ENCODE results near the gene CCDC70.
"Not testable (repeated sequence)": the region's sequence is repeated elsewhere in the genome, so short reads cannot be mapped to it uniquely, and the experiment has no call there.

Gene CCDC70

DNA sequence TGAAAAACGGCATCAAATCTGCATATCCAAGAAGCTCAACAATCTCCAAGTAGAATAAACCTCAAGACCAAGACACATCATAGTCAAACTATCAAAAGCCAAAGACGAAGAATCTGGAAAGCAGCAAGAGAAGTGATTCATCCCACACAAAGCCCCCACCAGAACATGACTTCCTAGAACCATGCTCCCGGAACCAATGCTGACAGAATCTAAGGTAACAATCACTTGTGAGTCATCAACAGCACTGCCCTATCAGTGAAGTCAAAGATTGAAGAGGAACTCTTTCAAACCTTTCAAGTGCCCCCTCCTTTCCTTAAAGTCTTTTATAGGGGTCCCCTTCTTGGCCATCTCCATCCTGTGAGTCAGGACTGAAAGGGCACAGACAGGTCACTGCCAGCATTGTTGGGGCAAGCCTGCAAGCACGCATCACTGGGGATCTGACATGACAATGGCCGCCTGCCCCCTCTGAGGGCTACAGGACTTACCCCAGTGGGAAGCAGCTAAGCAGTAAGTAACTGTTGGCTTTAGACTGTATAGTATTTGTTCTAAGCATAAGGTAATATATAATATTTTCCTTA is at the start of gene CCDC70:
Gene CCDC70 (plus strand): TSS at position 247 of the 578 bp plus-strand sequence. CDS start 3,443 bp downstream, outside the sequence.
- DNase-seq, result peak; percentile 38

DNA sequence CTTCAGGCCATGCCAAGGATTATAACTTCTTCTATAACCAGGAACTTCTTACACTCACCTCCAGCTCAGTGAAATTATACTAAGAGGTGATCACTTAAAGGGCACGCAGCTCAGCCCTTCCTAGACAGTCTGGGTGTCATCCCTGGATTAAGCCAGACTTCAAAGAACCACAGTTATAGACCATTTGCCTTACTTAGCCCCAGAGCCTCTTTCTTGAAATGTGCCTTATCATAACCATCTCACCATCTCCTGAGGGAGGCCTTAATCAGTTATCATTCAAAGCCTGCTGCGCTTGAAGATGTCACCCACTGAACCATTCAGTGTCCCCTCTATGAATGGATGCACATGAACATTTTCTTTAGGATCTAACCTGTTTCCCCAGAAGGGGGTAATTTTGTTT is 47.7 kb upstream of the CCDC70 start:
- DNase-seq, result no peak

DNA sequence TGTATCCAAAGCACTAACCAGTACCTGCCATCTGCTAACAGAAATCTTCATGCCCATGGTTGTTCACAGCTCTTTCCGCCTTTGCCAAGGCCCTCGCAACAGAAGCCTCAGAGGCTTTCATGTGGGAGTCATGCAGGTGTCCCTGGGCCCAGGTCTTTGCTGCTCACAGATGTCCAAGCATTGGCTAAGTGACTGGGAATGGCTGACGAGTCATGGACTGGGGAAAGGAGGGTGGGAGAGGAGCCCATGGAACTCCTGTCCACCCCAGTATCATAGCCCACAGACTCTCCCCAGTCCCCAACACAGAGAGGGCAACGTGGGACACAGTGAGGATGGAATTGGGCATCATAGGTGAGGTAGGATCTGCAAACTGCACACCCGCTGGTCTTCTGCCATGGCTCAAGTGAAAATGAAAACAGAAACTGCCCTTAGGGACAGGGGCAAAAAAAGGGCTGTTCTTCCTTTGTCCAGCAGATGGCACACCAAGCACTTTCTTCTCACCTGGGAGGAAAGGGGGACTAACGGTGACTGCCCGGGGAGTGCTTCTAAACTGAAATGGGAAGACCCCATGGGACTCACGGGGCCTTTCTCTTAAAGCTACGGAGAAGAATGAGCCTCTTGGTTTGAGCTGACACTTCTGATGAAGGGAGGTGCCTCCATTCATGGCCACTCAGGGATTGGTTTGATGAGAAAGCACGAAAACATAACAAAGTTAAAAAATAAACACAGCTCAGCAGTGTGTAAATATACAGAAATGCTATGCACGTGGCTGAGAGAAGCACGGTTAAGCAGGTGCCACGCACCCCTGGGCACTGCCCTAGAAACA is 46.7 kb upstream of the CCDC70 start:
- peak; percentile 63 for DNase-seq

DNA sequence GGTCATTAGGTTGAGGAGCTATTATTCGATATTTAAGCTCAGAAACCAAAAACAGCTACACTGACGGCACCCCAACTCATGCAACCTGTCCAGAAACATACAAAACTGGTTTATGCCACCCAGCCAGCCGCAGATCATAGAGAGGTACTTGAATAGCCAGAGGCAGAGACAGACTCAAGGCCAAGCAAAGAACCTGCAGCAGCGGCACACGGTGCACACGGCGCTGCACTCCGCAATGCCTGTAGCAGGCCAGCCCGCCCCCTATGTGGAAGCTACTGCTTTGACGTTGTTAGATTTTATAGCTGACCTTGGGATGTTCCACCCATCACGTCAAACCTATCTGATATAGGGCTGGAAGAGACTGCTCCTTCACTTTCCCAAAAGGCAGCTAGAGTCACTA is 45.9 kb upstream of the CCDC70 start:
- no peak for DNase-seq

DNA sequence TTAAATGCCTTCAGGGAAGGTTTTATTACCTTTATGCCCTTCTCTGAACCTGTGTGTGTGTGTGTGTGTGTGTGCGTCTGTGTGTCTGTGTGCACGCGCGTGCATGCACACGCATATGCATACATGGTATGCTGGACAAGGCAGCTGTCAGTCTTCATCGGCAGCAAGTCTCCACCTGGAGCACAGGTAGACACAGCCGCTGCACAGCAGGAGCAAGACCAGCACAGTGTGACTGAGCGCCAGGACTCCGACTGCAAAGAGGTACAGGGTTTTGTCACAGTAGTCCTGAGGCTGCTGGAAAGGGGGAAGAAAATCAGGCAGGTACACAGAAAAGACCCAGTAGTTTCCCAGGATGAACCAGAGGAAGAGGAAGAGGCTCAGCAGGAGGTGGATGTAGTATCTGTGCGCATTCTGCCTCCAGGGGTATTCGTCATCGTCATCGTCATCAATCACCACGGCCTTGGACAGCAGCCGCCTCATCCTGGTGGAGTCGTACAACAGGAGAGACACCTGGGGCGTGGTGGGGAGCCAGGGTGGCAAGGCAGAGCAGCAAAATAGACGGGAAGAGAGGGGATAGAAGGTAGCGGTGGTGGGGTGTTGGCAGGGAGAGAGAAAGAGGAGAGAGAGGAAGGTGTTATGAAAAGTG is 45.0 kb upstream of the CCDC70 start:
- DNase-seq, result no peak

DNA sequence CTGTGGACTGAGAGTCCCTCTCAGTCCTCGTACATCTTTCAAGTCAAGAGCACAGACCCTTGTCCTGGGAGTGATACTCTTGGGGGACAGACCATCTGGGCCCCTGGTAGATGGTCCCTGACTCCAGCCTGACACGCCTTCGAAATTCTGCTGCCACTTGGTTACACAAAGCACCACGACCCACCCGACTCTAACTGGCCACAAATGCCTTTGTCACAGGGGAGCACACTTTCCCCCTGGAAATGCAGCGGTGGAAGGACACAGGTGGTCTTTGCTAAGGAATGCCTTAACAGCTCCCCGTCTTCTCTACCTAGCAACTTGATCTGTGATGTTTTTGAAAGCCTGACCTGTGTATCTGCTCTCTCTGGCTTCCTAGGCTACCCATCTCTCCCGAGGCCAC is 44.1 kb upstream of the CCDC70 start:
- no peak for DNase-seq

DNA sequence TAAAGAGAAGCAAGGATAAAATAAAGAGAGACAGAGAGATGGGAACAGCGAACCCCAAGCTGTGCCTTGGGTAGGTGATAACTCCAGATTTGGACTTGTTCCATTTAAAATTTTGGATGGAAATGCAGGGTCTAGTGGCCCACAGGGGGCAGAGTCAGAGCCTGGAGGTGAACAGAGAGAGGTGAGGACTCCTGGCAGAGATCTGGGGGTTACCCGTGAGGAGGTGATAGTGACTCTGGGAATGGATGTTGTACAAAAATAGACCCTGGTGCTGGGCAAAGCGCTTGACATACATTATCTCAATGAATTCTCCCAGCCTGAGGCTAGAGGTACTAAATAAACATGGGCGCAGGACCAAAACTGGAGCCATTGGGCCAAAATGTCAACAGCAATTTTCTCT is 43.5 kb upstream of the CCDC70 start:
- no peak for DNase-seq

DNA sequence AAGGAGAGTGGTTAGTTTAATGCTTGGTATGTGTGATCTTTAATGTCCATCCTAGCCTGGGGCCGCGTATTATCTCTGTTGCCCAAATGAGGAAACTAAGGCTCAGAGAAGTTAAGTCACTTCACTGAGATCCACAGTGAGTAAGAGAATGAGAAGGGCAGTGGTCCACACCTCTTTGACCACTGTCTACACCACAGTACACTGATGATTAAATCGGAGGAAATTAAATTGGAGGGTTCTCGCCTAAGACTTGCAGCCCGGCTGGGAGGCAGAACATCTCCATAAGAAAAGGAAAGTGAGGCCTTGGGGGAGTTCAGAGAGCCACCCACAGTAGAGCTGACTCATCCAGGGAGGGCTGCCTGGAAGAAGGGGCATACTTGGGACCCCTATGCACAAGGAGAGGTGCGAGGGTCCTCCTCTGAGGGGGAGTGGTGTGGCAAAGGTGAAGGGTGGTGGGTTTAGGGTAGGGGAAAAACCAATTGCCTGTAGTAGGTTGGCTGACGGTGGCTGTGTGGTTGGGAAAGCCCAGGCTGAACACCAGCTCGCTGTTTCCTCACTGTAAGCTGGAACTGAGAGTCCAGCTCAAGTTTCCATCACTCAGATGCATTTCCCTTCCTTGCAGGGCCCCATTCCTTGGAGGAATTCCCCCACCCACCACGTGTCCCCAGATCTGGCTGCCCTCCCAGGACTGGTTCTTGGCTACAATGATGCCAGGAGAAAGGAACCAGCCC is 42.8 kb upstream of the CCDC70 start:
- DNase-seq, result peak; percentile 23

DNA sequence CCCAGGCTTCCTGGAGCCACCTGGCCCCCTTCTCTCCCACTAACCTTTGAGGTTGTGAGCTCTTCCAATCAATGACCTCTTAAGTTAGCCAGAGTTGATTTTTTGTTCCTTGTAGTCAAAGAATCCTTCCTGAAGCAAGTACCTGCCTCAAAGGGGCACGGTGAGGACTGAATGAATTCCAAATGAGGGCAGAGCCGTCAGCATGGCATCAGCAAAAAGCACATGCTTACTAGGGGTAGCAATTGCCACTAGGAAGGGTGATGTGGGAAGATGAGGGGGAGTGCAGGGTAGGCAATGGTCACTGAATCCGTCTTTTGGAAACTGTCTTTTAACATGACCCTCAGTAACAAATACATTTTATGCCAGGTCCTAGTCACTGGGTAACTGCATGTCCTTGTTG is 42.2 kb upstream of the CCDC70 start:
- no peak for DNase-seq

DNA sequence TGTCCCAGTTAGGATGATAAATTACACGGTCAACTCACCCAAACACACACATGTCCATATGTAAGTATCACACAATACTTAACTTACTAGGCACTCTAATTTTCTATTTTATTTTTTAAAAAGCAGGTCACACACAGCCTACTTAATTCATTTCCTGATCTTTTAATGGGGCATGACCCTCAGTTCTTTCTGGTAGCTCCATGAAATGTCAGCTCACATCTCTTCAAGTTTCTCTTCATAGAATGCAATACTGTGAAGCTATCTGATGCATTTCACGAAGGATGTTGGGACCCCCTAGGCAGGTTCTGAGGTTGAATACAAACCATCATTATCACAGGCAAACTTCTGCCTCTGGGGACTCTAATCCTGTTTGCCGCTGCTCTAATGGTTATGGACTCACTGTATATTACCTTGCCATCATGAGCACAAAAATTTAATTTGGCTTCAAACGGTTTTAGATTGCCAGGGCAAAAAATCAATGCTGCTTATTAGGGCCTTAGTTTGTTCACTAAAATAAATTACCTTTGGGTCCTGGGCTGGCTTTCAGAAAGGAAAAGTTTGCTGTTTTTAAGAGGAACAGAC is 41.7 kb upstream of the CCDC70 start:
- DNase-seq, result no peak

DNA sequence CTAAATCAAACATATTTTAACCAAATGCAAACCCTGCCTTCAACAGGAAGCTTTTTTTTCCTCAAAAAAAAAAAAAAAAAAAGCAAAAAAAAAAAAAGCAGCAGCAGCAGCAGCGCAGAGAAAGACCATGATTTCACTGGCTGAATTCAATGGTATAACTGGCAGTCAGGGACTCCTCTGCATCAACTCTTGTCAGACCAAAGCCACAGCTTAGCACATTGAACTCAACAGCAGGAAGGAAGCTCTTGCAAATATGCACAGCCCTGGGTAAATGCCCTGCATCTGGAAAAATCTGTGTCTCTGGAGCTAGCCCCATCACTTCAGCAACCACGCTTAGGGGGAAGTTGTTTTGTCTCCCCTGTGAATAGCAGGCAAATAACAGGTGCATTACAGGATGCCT is 40.2 kb upstream of the CCDC70 start:
- no peak for DNase-seq

DNA sequence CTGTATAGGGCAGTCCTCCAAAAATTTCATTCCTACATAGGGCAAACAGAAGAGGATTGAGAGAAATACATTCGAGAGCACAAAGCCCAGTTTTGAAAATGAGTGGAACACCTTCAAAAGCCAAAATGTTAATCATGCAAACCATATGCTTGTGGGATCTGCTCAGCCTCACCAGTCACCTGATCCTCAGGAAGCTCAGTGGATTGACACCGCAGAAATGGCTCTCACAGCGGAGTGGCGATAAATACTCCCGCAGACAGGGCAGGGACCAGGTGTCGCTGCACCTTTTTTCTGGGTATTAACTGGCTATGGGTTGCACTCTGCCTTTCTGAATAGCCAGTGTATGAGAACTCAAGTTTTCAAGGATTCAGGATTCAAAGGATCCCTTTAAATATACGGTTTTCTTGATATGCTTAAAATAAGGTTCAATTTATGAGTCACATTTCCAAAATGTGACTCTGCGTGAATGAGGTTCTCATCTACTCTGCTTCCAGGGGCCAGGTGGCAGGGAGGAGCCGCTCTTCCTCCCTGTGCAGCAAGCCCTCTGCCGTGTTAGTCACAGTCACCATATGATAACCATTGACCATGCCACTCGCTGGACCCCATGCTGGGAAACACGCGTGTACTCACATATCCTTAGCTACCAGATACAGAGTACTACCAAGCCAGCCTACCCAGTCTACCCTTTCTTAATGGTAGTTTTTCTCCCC is 39.5 kb upstream of the CCDC70 start:
- DNase-seq, result no peak

DNA sequence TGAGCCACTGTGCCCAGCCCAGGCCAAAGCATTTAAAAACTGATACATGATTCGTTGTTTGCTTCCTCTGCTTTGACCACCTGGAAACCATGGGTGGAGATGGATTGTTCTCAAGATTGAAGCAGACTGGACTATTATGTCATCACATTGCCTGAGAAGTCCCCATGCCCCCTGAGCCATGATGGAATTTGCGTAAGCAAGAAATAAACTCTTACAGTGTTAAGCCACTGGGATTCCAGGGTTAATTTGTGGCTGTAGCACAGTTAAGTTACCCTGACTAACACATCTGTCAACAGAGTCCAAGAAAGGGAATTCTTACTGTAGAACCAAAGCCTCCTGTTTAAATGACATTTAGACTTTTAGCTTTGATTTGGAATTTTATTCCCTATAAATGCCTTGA is 38.4 kb upstream of the CCDC70 start:
- DNase-seq, result no peak

DNA sequence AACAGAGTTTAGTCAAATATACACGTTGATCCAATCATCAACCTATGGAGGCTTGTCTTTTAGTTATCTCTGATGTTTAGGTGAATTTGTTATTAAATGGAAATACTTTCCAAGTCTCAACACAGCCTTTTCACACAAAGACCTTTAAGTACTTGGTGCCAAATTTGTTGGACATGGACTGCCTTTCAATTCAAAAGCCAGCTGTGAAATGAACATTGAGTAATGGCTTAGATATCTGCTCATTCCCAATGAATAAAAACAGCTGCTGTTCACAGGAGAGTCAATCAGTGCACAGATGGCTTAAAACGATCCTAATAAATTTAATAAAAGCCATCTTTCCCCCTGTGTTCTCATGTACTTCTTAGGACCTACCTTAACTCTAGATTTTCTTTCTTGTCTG is 37.9 kb upstream of the CCDC70 start:
- DNase-seq, result no peak

DNA sequence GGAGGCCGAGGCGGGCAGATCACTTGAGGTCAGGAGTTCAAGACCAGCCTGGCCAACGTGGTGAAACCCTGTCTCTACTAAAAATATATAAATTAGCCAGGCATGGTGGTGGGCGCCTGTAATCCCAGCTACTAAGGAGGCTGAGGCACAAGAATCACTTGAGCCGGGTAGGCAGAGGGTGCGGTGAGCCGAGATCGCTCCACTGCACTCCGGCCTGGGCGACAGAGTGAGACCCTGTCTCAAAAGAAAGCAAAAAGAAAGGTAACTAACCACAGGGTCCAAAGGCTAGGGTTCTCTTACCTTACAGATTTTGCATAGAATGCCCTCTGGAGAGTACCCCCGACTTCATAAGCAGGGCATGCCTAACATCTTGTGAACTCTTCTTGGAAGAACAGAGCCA is 37.1 kb upstream of the CCDC70 start:
- DNase-seq, result not testable (repeated sequence)

DNA sequence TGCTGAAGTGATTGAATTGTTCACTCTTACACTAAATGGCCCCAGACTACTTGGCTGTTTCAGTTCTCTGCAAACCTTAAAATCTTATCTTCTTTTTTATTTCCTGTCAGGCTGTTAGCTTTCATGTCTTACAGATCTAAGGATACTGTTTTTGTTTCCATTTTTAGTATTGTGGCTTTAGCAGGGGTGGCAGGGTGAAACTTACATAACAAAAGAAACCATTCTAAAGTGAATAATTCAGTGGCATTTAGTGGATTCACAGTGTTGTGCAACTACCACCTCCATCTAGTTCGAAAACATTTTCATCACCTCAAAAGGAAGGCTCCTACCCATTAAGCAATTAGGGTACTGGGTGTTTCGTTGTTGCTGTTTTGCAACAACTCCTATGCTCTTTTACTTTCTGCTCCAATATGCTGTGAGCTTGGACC is 36.6 kb upstream of the CCDC70 start:
- DNase-seq, result no peak

DNA sequence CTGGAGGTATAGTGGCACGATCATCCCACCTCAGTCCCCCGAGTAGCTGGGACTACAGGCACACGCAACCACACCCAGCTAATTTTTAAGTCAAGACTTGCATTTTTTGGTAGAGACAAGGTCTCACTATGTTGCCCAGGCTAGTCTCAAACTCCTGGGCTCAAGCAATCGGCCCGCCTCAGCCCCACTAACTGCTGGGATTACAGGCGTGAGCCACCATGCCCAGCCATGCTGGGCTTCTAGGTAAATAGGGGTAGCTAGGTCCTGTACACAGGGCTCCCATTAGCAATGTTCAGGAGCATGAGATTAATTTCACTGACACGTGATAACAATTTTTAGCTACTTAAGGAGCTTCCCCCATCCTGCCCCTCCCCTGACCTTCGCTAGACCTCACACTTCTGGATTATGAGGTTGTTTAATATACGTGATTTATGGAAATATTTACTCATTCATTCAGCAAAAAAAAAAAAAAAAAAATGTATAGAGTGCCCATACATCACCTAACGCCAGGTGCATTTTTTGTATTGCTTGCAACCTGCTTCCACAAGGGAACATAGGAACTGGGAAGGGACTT is 36.0 kb upstream of the CCDC70 start:
- DNase-seq, result no peak

DNA sequence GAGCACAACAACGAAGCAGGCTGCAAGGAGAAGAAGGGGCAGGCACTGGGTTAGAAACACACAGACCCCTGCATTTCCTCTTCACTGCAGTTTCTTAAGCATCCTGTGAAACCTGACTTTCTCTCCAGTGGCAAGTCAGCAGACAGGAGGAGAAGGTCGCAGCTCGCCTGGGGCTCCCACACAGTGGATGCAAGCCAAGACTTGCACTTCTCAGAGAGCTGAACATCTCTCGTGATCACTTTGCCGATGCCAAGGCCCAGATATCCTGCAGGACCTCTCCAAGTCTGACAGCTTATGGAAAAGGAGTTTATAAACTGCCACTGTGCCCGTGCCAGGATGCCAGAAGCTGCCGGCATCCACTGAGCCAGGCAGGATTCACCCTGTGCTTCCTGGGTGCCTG is 35.2 kb upstream of the CCDC70 start:
- no peak for DNase-seq

DNA sequence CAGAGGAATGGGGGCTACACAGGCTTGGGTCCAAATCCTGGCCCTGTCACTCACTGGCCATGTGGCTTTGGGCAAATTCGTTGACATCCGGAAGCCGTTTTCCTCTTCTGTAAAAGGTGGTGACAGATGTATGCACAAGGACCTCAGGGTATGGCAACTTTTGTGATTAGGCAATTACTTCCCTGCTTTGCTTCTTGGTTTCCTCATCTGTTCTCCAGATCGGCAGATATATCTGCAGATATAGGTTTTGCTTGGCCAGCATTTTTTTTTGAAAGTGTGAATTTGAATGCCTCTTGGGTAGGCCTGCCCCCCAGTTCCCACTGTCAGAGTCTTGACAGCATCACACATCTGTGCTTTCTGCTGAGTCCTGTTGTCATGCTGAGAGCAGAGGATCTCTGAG is 34.5 kb upstream of the CCDC70 start:
- no peak for DNase-seq

DNA sequence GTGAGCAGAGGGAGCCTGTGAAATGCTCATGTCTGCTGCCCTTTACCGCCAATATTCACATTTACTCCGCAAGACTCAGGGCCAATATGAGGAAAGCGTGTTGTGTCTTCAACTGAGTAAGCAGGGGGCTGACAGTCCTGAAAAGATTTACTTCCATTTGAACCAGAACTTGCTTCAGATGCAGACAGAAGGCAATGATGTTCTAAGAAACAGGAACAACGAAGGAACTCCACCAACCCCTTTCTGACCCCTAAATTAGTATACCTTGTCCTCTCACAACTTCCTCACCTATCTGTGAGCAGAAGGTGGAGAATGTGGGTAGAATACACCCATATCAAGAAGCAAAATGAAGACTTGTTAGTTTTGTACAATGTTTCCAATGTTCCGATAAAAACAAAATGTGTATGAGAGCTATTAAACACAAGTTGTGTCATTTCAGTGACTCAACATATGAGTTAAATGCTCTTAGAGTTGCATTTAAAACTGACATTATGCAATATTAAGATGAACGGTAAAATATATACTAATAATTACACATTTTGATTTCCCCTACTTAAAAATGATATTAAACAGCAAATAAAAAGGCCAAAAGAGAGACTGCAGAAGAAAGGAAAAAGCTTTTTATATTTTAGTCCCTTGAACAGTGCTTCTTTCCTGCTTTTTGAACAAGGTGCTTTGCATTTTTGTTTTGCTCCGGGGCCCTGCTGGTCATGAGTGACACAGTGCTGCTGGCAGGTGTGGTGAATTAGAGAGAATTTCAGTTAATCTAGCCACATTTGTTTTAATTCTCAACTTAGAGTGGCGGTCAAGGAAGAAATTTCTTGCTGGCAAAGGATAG is 32.8 kb upstream of the CCDC70 start:
- DNase-seq, result no peak

DNA sequence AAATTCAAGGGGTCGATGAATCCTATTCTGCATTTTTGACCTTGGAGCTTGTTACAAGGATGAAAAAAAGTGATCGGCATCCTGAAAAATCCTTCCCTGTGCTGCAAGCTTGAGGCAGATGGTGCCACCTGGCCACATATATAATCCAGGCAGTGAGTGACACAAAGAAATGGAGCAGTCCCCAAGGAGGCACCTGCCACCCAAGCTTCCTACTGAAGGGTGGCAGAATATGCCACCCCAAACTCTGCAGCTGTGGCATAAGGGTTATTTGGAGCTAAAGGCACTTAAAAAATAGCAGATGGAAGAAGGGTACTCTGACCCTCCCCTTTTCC is 32.2 kb upstream of the CCDC70 start:
- no peak for DNase-seq
